Renal cortex interstitium (tissue), 11 donors: Measurements from ENCODE around the gene ATXN1. TPM values are rescaled to one million over a fixed set of nuclear protein-coding genes. Genes with fewer than 3 reads are reported as not detected.

Experiments used
- DNase-seq, 11 donors: peaks; one replicate each; pipeline ENCODE4 v3.0.0-alpha.2; 2013; ENCODE audit warnings: low read depth in 9 of 11, low spot score in 4 of 11; ENCODE audit errors: extremely low read depth in 1 of 11
- polyA plus RNA-seq, 3 donors: library from polyadenylated mRNA; unstranded; fragments of 120-200 nt; gene quantifications; one replicate each; pipeline ENCODE4 v1.2.1, GENCODE V29; 2013; ENCODE audit not compliant: insufficient read length in 3 of 3

The ATXN1 gene
- polyA plus RNA-seq, 3 donors, result 19.3 to 21.9 (median 19.4) TPM

GRCh38 chr6:16735014-16735413 lies 26.2 kb downstream of the ATXN1 start:
- no peak for DNase-seq

GRCh38 chr6:16733085-16733484 lies 28.2 kb downstream of the ATXN1 start:
- DNase-seq, result no peak

- DNase-seq, result no peak
Observed at GRCh38 chr6:16731478-16732051, 29.7 kb downstream of the ATXN1 start.

- no peak for DNase-seq
Observed at GRCh38 chr6:16730738-16731477, 30.4 kb downstream of the ATXN1 start.

GRCh38 chr6:16729744-16730143 lies 31.5 kb downstream of the ATXN1 start:
- DNase-seq, result no peak

- DNase-seq, result no peak
Observed at GRCh38 chr6:16729183-16729691, 32.0 kb downstream of the ATXN1 start.

GRCh38 chr6:16728513-16729182 lies 32.6 kb downstream of the ATXN1 start:
- DNase-seq, result no peak

- no peak for DNase-seq
Observed at GRCh38 chr6:16727996-16728395, 33.3 kb downstream of the ATXN1 start.

GRCh38 chr6:16725145-16725864 lies 36.0 kb downstream of the ATXN1 start:
- DNase-seq, result no peak

- no peak for DNase-seq
Observed at GRCh38 chr6:16723826-16724225, 37.4 kb downstream of the ATXN1 start.

- DNase-seq, result no peak
Observed at GRCh38 chr6:16723402-16723801, 37.9 kb downstream of the ATXN1 start.

GRCh38 chr6:16722630-16723029 lies 38.6 kb downstream of the ATXN1 start:
- DNase-seq, result no peak

GRCh38 chr6:16721977-16722376 lies 39.3 kb downstream of the ATXN1 start:
- DNase-seq, result no peak

GRCh38 chr6:16720861-16721260 lies 40.4 kb downstream of the ATXN1 start:
- no peak for DNase-seq

GRCh38 chr6:16719488-16719887 lies 41.8 kb downstream of the ATXN1 start:
- no peak for DNase-seq

GRCh38 chr6:16718356-16718755 lies 42.9 kb downstream of the ATXN1 start:
- no peak for DNase-seq

- DNase-seq, result no peak
Observed at GRCh38 chr6:16717275-16717942, 43.9 kb downstream of the ATXN1 start.

GRCh38 chr6:16716321-16716858 lies 44.9 kb downstream of the ATXN1 start:
- DNase-seq, result no peak

GRCh38 chr6:16713597-16713996 lies 47.7 kb downstream of the ATXN1 start:
- DNase-seq, result no peak
